Measurements from ENCODE around the gene NKAIN4. TPM values are rescaled to one million over a fixed set of nuclear protein-coding genes. Genes with fewer than 3 reads are reported as not detected.
"Not testable (repeated sequence)": the region's sequence is repeated elsewhere in the genome, so short reads cannot be mapped to it uniquely, and the experiment has no call there.

Gene NKAIN4
- total RNA-seq, 1 experiment from 2014 or later = not detected

GRCh38 chr20:63223121-63223825, 31.0 kb downstream of the NKAIN4 start:
- CTCF ChIA-PET = interaction anchor here (0.7 to 4.6 kb wide), 28 partner anchors 9 to 348 kb away, joined by 3 to 68 read pairs (median 5); partner anchors contain the start of genes ARFGAP1, BIRC7 and NKAIN4
- no peaks in the 10 kb centered on the region for H3K9me3 Mint-ChIP-seq (ENCODE audit: low read depth, unreplicated experiment)
- H3K36me3 Mint-ChIP-seq (ENCODE audit: insufficient read depth, unreplicated experiment) = peaks cover 6% of the 10 kb centered on the region
- no peak overlapping the region for H3K27ac Mint-ChIP-seq (ENCODE audit: unreplicated experiment)
- intact Hi-C loops (cut with micrococcal nuclease; ENCODE audit: unreplicated experiment) = loop anchor here (5.0 kb wide), 2 partner anchors 159 to 314 kb away; partner anchors contain the start of gene PTK6
- TF ChIP-seq CTCF (IDR thresholded peaks at IDR 0.05; ENCODE audit: unreplicated experiment) = peak; percentile 98
- DNase-seq = peak; percentile 75
- H3K4me3 Mint-ChIP-seq (ENCODE audit: low read depth, unreplicated experiment) = no peak overlapping the region
- H3K4me1 Mint-ChIP-seq (ENCODE audit: low read depth, unreplicated experiment) = peaks cover 24% of the 10 kb centered on the region
- H3K27me3 Mint-ChIP-seq (ENCODE audit: unreplicated experiment) = peaks cover 36% of the 10 kb centered on the region
- no TSS peak for BruUV-seq (replicated peaks)

GRCh38 chr20:63222541-63222940, 31.7 kb downstream of the NKAIN4 start:
- no peak for TF ChIP-seq CTCF (IDR thresholded peaks at IDR 0.05; ENCODE audit: unreplicated experiment)
- H3K27ac Mint-ChIP-seq (ENCODE audit: unreplicated experiment) = no peak overlapping the region
- intact Hi-C loops (cut with micrococcal nuclease; ENCODE audit: unreplicated experiment) = loop anchor here (5.0 kb wide), 2 partner anchors 160 to 315 kb away; partner anchors contain the start of gene PTK6
- CTCF ChIA-PET = interaction anchor here (0.8 to 4.6 kb wide), 13 partner anchors 8 to 159 kb away, joined by 3 to 68 read pairs (median 7); partner anchors contain the start of genes ARFGAP1 and BIRC7
- H3K4me3 Mint-ChIP-seq (ENCODE audit: low read depth, unreplicated experiment) = no peak overlapping the region
- H3K4me1 Mint-ChIP-seq (ENCODE audit: low read depth, unreplicated experiment) = peaks cover 24% of the 10 kb centered on the region
- DNase-seq = no peak
- no TSS peak for BruUV-seq (replicated peaks)
- peaks cover 36% of the 10 kb centered on the region for H3K27me3 Mint-ChIP-seq (ENCODE audit: unreplicated experiment)
- H3K36me3 Mint-ChIP-seq (ENCODE audit: insufficient read depth, unreplicated experiment) = peaks cover 7% of the 10 kb centered on the region
- H3K9me3 Mint-ChIP-seq (ENCODE audit: low read depth, unreplicated experiment) = no peaks in the 10 kb centered on the region

GRCh38 chr20:63221400-63222053, 32.7 kb downstream of the NKAIN4 start:
- H3K36me3 Mint-ChIP-seq (ENCODE audit: insufficient read depth, unreplicated experiment) = peaks cover 15% of the 10 kb centered on the region
- H3K4me1 Mint-ChIP-seq (ENCODE audit: low read depth, unreplicated experiment) = peaks cover 33% of the 10 kb centered on the region
- intact Hi-C loops (cut with micrococcal nuclease; ENCODE audit: unreplicated experiment) = loop anchor here (5.0 kb wide), 2 partner anchors 161 to 316 kb away; partner anchors contain the start of gene PTK6
- not testable (repeated sequence) for H3K27ac Mint-ChIP-seq (ENCODE audit: unreplicated experiment); DNase-seq; H3K4me3 Mint-ChIP-seq (ENCODE audit: low read depth, unreplicated experiment); BruUV-seq (replicated peaks); H3K9me3 Mint-ChIP-seq (ENCODE audit: low read depth, unreplicated experiment)
- CTCF ChIA-PET = interaction anchor here (0.8 to 2.4 kb wide), 3 partner anchors 11 to 25 kb away, joined by 3 to 6 read pairs (median 4); partner anchors contain the start of gene BIRC7
- H3K27me3 Mint-ChIP-seq (ENCODE audit: unreplicated experiment) = peaks cover 36% of the 10 kb centered on the region

GRCh38 chr20:63220696-63221399, 33.4 kb downstream of the NKAIN4 start:
- Mint-ChIP-seq H3K36me3 (ENCODE audit: insufficient read depth, unreplicated experiment) (peaks cover 22% of the 10 kb centered on the region), H3K4me3 (ENCODE audit: low read depth, unreplicated experiment) (no peak overlapping the region), H3K27ac (ENCODE audit: unreplicated experiment) (no peak overlapping the region), H3K4me1 (ENCODE audit: low read depth, unreplicated experiment) (peaks cover 33% of the 10 kb centered on the region), H3K9me3 (ENCODE audit: low read depth, unreplicated experiment) (no peaks in the 10 kb centered on the region), H3K27me3 (ENCODE audit: unreplicated experiment) (peaks cover 36% of the 10 kb centered on the region)
- TF ChIP-seq CTCF (IDR thresholded peaks at IDR 0.05; ENCODE audit: unreplicated experiment) = no peak
- DNase-seq = no peak
- CTCF ChIA-PET = interaction anchor here (0.8 to 2.4 kb wide), 4 partner anchors 12 to 33 kb away, joined by 3 to 6 read pairs (median 4); partner anchors contain the start of gene BIRC7
- BruUV-seq (replicated peaks) = no TSS peak
- intact Hi-C loops (cut with micrococcal nuclease; ENCODE audit: unreplicated experiment) = loop anchor here (5.0 kb wide), 2 partner anchors 161 to 316 kb away; partner anchors contain the start of gene PTK6
